Measurements from ENCODE around the gene GNA12.

GRCh38 chr7:2754086-2754485 lies 90.0 kb downstream of the GNA12 start:
- TF ChIP-seq ZNF274 (IDR thresholded peaks at IDR 0.05; ENCODE audit: insufficient read depth, insufficient read length), result no peak
- TF ChIP-seq CTCF (IDR thresholded peaks at IDR 0.05 in 2 of 3, conservative IDR thresholded peaks at IDR 0.05 in 1 of 3; ENCODE audit: control insufficient read depth in 2 of 3, extremely low read depth in 1 of 3, insufficient read depth in 1 of 3, low read depth in 3 of 3, low read length in 3 of 3), result no peak
- TF ChIP-seq ZSCAN29 (IDR thresholded peaks at IDR 0.05), result no peak
- TF ChIP-seq WRNIP1 (IDR thresholded peaks at IDR 0.05; ENCODE audit: borderline replicate concordance, low read depth, low read length), result no peak
